ENCODE results near the gene IFT122.

IFT122 gene

GRCh38 chr3:129559565-129560079 lies 119.6 kb downstream of the IFT122 start:
- no peak overlapping the region for H3K27ac Mint-ChIP-seq
- H3K4me1 Mint-ChIP-seq (ENCODE audit: low read depth): peaks cover 5% of the 10 kb centered on the region
- no peaks in the 10 kb centered on the region for H3K9me3 Mint-ChIP-seq
- H3K4me3 Mint-ChIP-seq: no peak overlapping the region
- no peaks in the 10 kb centered on the region for H3K36me3 Mint-ChIP-seq (ENCODE audit: low read depth)
- no peaks in the 10 kb centered on the region for H3K27me3 Mint-ChIP-seq

GRCh38 chr3:129560269-129560787 lies 120.3 kb downstream of the IFT122 start:
- no peaks in the 10 kb centered on the region for H3K9me3 Mint-ChIP-seq
- H3K27ac Mint-ChIP-seq: no peak overlapping the region
- no peaks in the 10 kb centered on the region for H3K27me3 Mint-ChIP-seq
- no peak overlapping the region for H3K4me3 Mint-ChIP-seq
- H3K4me1 Mint-ChIP-seq (ENCODE audit: low read depth): peaks cover 5% of the 10 kb centered on the region
- no peaks in the 10 kb centered on the region for H3K36me3 Mint-ChIP-seq (ENCODE audit: low read depth)

DNA sequence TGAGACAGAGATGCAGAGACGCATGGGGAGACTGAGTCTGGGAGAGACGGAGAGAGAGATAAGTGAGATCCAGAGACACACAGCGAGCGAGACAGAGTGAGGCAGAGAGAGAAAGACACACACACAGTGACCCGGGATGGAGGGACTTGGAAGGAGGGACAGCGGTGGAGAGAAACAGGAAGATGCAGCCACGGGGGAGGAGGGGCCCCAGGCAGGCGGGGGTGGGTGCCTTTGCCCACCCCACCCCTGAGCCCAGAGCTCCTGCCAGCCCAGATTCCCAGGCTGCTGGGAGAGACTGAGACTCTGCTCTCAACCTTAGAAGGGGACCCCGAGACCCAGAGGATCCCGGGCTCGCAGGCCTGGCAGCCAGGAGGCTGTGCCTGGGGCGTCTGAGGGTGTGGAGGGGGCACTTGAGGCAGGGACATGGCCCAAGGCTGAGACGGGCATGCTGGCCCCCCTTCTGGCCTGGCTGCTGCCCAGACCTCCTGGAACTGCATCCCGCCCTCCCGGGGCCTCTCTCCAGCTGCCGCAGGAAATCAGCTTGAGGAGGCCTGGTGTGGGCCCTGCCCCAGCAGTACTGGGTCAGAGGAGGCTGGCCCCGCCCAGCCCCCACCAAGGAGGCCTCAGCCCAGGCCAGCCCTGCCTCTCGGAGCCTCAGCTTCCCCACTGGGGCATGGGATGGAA lies 121.0 kb downstream of the IFT122 start:
- Mint-ChIP-seq H3K4me3 (no peak overlapping the region), H3K27ac (peak overlapping the region; percentile 3), H3K27me3 (no peaks in the 10 kb centered on the region), H3K36me3 (ENCODE audit: low read depth) (no peaks in the 10 kb centered on the region), H3K4me1 (ENCODE audit: low read depth) (peaks cover 5% of the 10 kb centered on the region), H3K9me3 (no peaks in the 10 kb centered on the region)

GRCh38 chr3:129561619-129562248 lies 121.7 kb downstream of the IFT122 start:
- no peaks in the 10 kb centered on the region for H3K9me3 Mint-ChIP-seq

DNA sequence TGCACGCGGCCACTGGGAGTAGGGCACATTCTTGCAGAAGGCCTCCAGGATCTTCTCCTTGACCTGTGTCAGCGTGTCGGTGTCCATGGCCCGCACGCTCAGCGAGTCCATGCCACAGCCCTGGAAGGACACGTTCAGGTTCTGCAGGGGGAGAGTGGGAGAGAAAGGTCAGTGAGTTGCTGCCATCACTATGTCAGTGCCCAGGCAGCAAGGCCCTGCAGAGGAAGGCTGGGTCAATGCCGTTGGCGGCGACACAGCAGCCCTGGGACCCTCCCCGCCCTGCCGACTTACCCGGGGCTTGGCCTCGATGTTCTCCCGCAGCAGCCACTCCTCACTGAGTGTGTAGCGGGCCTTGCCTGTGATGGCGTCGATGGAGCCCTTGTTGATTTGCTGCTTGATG lies 122.8 kb downstream of the IFT122 start:
- H3K4me3 Mint-ChIP-seq: no peak overlapping the region
- no peaks in the 10 kb centered on the region for H3K27me3 Mint-ChIP-seq

More at GRCh38 chr3:129561619-129562248, 121.7 kb downstream of the IFT122 start:
- Mint-ChIP-seq H3K27me3 (no peaks in the 10 kb centered on the region), H3K4me1 (ENCODE audit: low read depth) (peaks cover 5% of the 10 kb centered on the region), H3K27ac (no peak overlapping the region), H3K36me3 (ENCODE audit: low read depth) (no peaks in the 10 kb centered on the region), H3K4me3 (no peak overlapping the region)

GRCh38 chr3:129563332-129563731 lies 123.3 kb downstream of the IFT122 start:
- H3K27me3 Mint-ChIP-seq: no peaks in the 10 kb centered on the region
- H3K27ac Mint-ChIP-seq: no peak overlapping the region
- no peaks in the 10 kb centered on the region for H3K36me3 Mint-ChIP-seq (ENCODE audit: low read depth)
- H3K9me3 Mint-ChIP-seq: no peaks in the 10 kb centered on the region
- H3K4me1 Mint-ChIP-seq (ENCODE audit: low read depth): peaks cover 3% of the 10 kb centered on the region
- no peak overlapping the region for H3K4me3 Mint-ChIP-seq

More for the DNA sequence above, 122.8 kb downstream of the IFT122 start:
- peaks cover 5% of the 10 kb centered on the region for H3K4me1 Mint-ChIP-seq (ENCODE audit: low read depth)
- no peaks in the 10 kb centered on the region for H3K36me3 Mint-ChIP-seq (ENCODE audit: low read depth)
- no peak overlapping the region for H3K27ac Mint-ChIP-seq
- no peaks in the 10 kb centered on the region for H3K9me3 Mint-ChIP-seq

DNA sequence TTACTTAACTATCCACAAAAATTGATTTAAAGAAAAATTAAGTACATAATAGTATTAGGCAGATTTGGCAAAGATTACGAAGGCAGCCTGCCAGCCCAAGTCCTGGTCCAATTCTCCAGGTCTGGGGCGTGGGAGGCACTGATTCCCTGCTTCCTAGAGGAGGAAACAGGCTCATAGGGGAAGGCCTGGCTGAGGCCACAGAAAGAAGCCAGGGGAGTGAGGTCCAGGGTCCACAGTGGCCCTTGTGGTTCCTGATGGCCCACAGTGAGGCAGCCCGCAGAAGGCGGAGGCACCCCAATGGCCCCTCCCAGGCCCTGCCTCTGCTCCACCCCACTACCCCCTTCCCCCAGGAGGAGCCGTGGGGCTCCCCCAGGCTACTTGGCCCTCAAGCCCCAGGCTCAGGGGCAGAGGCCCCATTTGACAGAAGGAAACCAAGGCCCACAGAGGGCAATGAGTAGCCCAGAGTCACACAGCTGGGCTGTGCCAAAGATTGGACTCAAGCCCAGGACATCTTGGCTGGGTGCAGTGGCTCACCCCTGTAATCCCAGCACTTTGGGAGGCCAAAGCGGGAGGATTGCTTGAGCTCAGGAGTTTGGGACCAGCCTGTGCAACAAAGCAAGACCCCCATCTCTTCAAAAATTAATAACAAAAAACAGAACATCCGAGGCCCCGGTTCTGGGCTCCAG lies 124.0 kb downstream of the IFT122 start:
- Mint-ChIP-seq H3K9me3 (no peaks in the 10 kb centered on the region), H3K27me3 (no peaks in the 10 kb centered on the region), H3K27ac (no peak overlapping the region), H3K4me1 (ENCODE audit: low read depth) (no peaks in the 10 kb centered on the region), H3K4me3 (no peak overlapping the region), H3K36me3 (ENCODE audit: low read depth) (no peaks in the 10 kb centered on the region)

DNA sequence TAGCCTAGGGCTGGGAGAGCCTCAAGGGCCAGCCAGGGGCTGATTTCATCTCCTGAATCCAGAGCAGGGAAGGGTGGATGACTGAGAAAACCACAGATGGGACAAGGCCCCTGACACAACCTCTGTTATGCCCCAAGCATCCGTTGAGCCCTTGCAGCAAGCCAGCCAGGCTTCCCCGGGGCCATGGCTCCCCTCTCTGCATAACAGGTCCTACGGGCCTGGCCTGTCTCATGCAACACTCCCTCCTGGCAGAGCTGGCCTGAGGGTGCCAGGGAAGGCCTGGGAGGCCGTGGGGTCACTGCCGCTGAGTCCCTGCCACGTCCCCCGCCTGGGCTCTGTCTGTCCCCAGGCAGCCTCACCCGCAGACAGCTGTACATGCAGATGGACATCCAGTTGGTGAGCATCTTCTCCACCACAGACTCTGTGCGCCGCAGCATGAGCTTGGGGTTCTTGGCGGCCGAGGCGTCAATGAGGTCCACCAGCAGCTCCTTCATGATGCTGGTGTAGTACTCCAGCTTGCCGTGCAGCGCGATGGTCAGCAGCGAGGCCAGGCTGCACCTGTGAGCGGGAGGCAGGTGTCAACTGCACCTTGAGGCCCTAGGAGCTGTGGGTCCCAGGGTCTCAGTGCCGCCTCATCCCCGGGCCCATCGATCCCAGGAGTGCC lies 125.1 kb downstream of the IFT122 start:
- Mint-ChIP-seq H3K9me3 (no peaks in the 10 kb centered on the region), H3K27ac (no peak overlapping the region), H3K4me3 (no peak overlapping the region), H3K27me3 (no peaks in the 10 kb centered on the region), H3K4me1 (ENCODE audit: low read depth) (no peaks in the 10 kb centered on the region), H3K36me3 (ENCODE audit: low read depth) (no peaks in the 10 kb centered on the region)

DNA sequence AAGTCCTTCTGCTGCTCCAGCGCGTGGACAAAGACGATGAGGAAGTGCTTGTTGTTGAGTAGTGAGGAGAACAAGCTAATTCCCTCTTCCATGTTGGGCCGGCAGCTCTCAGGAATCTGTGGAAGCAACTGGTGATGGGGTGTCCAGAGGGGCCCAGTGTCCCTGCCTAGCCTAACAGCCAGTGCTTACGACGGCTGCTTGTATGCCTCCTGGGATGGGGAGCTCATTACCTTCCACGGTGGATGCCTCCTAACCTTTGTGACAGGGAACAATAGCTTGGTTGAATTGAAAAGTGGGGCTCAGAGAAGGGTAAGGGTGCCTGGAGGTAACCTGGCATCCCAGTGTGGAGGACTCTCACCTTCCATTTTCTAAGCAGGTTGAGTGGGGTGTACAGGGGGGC lies 125.9 kb downstream of the IFT122 start:
- Mint-ChIP-seq H3K27me3 (no peaks in the 10 kb centered on the region), H3K4me3 (no peak overlapping the region), H3K4me1 (ENCODE audit: low read depth) (no peaks in the 10 kb centered on the region), H3K27ac (no peak overlapping the region), H3K9me3 (no peaks in the 10 kb centered on the region), H3K36me3 (ENCODE audit: low read depth) (no peaks in the 10 kb centered on the region)

GRCh38 chr3:129567176-129567705 lies 127.2 kb downstream of the IFT122 start:
- no peak overlapping the region for H3K4me3 Mint-ChIP-seq
- H3K27me3 Mint-ChIP-seq: no peaks in the 10 kb centered on the region
- H3K4me1 Mint-ChIP-seq (ENCODE audit: low read depth): no peaks in the 10 kb centered on the region
- H3K9me3 Mint-ChIP-seq: no peaks in the 10 kb centered on the region
- H3K27ac Mint-ChIP-seq: no peak overlapping the region
- no peaks in the 10 kb centered on the region for H3K36me3 Mint-ChIP-seq (ENCODE audit: low read depth)

DNA sequence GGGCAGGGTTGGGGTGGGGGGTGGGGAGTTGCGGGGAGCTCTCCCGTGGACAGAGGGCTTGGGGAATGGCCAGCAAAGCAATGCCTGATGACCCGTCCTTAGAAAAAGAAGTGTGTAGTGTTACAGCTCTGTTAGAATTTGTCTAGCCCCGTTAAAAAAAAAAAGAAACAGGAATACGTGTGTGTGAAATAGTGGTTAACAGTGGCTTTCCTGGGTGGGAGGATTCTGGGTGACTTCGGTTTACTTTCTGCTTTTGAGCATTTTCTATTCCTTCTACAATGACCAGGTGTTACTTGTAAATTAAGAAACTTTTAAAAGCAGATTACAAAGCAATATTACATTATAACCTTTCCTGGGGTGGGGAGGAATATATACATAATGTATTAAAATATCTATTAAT lies 127.9 kb downstream of the IFT122 start:
- H3K4me1 Mint-ChIP-seq (ENCODE audit: low read depth): no peaks in the 10 kb centered on the region
- H3K36me3 Mint-ChIP-seq (ENCODE audit: low read depth): no peaks in the 10 kb centered on the region
- no peaks in the 10 kb centered on the region for H3K27me3 Mint-ChIP-seq
- H3K9me3 Mint-ChIP-seq: no peaks in the 10 kb centered on the region
- no peak overlapping the region for H3K27ac Mint-ChIP-seq
- H3K4me3 Mint-ChIP-seq: no peak overlapping the region

- Mint-ChIP-seq H3K36me3 (ENCODE audit: low read depth) (no peaks in the 10 kb centered on the region), H3K9me3 (no peaks in the 10 kb centered on the region), H3K27ac (peak overlapping the region; percentile 50), H3K4me1 (ENCODE audit: low read depth) (no peaks in the 10 kb centered on the region), H3K4me3 (no peak overlapping the region), H3K27me3 (no peaks in the 10 kb centered on the region)
These were observed 129.8 kb downstream of the IFT122 start for GRCh38 chr3:129569856-129570255.

Data from stimulated activated naive CD8-positive, alpha-beta T cell treated with anti-CD3 and anti-CD28 coated beads, Interleukin-15, Interleukin-2, amounts not matched to agents 100 ng/mL and 50 ng/mL, for 24 hours (primary cell).